Measurements from ENCODE around the gene MCTP1. TPM values are rescaled to one million over a fixed set of nuclear protein-coding genes. Genes with fewer than 3 reads are reported as not detected.

The MCTP1 gene
- total RNA-seq, 4 donors from 2014 or later, result 3.5 to 19.8 (median 5.8) TPM

GRCh38 chr5:95098012-95098411, 186.9 kb downstream of the MCTP1 start:
- Histone ChIP-seq H3K4me1 (no peaks in the 10 kb centered on the region), H3K4me3 (no peak overlapping the region), H3K27ac (no peak overlapping the region), H3K36me3 (no peaks in the 10 kb centered on the region), H3K9me3 (no peaks in the 10 kb centered on the region), H3K27me3 (no peaks in the 10 kb centered on the region)
- intact Hi-C loops (cut with DNase I), result no loop called here
- TF ChIP-seq POLR2A (IDR thresholded peaks at IDR 0.05), result no peak
- TF ChIP-seq, protein P1, sequence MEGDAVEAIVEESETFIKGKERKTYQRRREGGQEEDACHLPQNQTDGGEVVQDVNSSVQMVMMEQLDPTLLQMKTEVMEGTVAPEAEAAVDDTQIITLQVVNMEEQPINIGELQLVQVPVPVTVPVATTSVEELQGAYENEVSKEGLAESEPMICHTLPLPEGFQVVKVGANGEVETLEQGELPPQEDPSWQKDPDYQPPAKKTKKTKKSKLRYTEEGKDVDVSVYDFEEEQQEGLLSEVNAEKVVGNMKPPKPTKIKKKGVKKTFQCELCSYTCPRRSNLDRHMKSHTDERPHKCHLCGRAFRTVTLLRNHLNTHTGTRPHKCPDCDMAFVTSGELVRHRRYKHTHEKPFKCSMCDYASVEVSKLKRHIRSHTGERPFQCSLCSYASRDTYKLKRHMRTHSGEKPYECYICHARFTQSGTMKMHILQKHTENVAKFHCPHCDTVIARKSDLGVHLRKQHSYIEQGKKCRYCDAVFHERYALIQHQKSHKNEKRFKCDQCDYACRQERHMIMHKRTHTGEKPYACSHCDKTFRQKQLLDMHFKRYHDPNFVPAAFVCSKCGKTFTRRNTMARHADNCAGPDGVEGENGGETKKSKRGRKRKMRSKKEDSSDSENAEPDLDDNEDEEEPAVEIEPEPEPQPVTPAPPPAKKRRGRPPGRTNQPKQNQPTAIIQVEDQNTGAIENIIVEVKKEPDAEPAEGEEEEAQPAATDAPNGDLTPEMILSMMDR (IDR thresholded peaks at IDR 0.05), result no peak
- WGBS, 2 donors, result 44 to 45% methylated on average over 2 of the region's 2 CpGs
- DNase-seq, result no peak

DNA sequence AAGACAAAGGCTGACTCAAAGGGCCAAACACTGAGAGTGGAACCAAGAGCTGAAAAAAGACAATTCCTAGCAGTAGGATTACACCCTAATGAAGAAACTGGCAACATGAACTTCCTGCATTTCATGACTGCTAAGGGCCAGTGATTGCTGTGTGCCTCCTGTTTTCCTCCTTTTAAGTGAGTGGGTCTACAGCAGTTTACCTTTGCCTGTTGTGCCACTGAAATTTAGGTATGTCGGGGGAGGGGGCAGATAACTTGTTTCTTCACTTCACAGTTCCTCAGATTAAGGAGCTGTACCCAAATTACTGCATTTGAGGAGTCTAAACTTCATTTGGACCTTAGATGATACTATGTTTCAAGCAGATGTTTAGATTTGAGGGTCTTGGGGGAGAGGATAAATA, 191.7 kb downstream of the MCTP1 start:
- no peak for DNase-seq
- 54 to 55% methylated on average over 1 of the region's 1 CpG for WGBS, 2 donors
- no peak overlapping the region for H3K27ac ChIP-seq
- H3K9me3 ChIP-seq, result no peaks in the 10 kb centered on the region
- intact Hi-C loops (cut with DNase I), result no loop called here
- no peak overlapping the region for H3K4me3 ChIP-seq
- H3K36me3 ChIP-seq, result no peaks in the 10 kb centered on the region
- TF ChIP-seq, protein P1 (IDR thresholded peaks at IDR 0.05), result no peak
- TF ChIP-seq POLR2A (IDR thresholded peaks at IDR 0.05), result no peak
- no peaks in the 10 kb centered on the region for H3K4me1 ChIP-seq
- H3K27me3 ChIP-seq, result no peaks in the 10 kb centered on the region

GRCh38 chr5:95090774-95091173, 194.1 kb downstream of the MCTP1 start:
- TF ChIP-seq, protein P1 (IDR thresholded peaks at IDR 0.05), result no peak
- TF ChIP-seq POLR2A (IDR thresholded peaks at IDR 0.05), result no peak
- intact Hi-C loops (cut with DNase I), result no loop called here
- H3K4me1 ChIP-seq, result no peaks in the 10 kb centered on the region
- no peaks in the 10 kb centered on the region for H3K27me3 ChIP-seq
- no peak overlapping the region for H3K27ac ChIP-seq
- no peak overlapping the region for H3K4me3 ChIP-seq
- no peaks in the 10 kb centered on the region for H3K9me3 ChIP-seq
- DNase-seq, result no peak
- WGBS, 2 donors, result 51 to 63% methylated on average over 2 of the region's 2 CpGs
- H3K36me3 ChIP-seq, result no peaks in the 10 kb centered on the region

- H3K4me1 ChIP-seq, result no peaks in the 10 kb centered on the region
- no peak for DNase-seq
Measured at GRCh38 chr5:95087816-95088317, 197.0 kb downstream of the MCTP1 start.

DNA sequence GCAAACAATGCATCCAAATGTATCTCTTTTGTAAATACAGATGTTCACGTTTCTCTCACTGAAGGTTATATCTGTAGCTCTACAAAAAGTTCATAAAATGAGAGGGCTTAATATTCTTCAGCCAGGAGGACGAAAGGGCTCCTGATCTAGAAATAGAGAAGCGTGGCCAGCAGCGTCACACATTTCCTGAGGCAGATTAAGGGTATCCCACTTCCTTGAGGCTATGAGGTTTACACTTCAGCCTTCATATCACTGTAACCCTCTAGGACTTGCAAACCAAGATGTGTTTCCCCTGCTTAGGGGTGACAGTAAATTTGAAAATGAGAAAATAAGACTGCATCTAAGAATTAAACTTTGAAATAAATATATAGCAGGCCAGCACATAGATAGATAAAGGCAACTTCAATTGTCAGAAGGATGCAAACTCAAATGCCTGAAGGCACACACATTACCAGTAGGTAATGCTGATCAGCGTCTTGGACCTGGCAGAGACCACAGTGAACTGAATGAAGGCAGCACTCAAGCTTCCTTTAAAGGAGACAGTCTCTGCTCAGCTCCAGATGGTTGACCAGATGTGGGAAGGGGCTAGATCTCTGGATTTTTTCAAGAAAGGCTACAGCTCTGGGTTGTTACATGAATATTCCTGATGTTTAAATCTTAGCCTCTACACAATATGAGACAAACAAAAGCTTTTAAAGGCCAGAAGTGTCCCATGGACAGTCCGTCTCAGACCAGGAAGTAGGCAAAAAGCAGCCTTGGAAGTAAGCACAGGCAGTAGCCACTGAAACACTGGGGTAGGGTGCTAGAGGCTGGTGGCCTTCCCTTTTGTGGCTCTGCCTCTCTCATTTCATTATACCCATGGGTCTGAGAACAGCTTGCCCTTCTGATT, 197.7 kb downstream of the MCTP1 start:
- Histone ChIP-seq H3K4me1 (no peaks in the 10 kb centered on the region), H3K9me3 (no peaks in the 10 kb centered on the region), H3K36me3 (no peaks in the 10 kb centered on the region), H3K27me3 (no peaks in the 10 kb centered on the region), H3K4me3 (no peak overlapping the region), H3K27ac (peak overlapping the region in 2 of 4 donors; percentile 6 to 16)
- DNase-seq, result no peak
- WGBS, 2 donors, result 57 to 64% methylated on average over 6 of the region's 6 CpGs
- intact Hi-C loops (cut with DNase I), result no loop called here
- TF ChIP-seq, protein P1 (IDR thresholded peaks at IDR 0.05), result no peak
- no peak for TF ChIP-seq POLR2A (IDR thresholded peaks at IDR 0.05)

More at GRCh38 chr5:95087816-95088317, 197.0 kb downstream of the MCTP1 start:
- Histone ChIP-seq H3K27me3 (no peaks in the 10 kb centered on the region), H3K27ac (peak overlapping the region in 2 of 4 donors; percentile 6 to 16), H3K36me3 (no peaks in the 10 kb centered on the region), H3K4me3 (no peak overlapping the region), H3K9me3 (no peaks in the 10 kb centered on the region)
- intact Hi-C loops (cut with DNase I), result no loop called here
- TF ChIP-seq, protein P1 (IDR thresholded peaks at IDR 0.05), result no peak
- no peak for TF ChIP-seq POLR2A (IDR thresholded peaks at IDR 0.05)
- 65 to 66% methylated on average over 7 of the region's 7 CpGs for WGBS, 2 donors
